GM12892 (cell line): ENCODE data around the gene CLEC4G.
A peak's percentile ranks its signal among the peaks of the same experiment; 100 is the strongest.

ENCODE experiments used
- POLR2A ChIP-seq: IDR thresholded peaks from 2 replicates; pipeline ENCODE4 v1.6.1; 2011; ENCODE audit warnings: low read depth, low read length, control low read depth
- POLR2AphosphoS5 ChIP-seq: IDR thresholded peaks from 2 replicates; pipeline ENCODE4 v1.6.1; 2011; ENCODE audit warnings: low read depth, low read length, control low read depth

DNA sequence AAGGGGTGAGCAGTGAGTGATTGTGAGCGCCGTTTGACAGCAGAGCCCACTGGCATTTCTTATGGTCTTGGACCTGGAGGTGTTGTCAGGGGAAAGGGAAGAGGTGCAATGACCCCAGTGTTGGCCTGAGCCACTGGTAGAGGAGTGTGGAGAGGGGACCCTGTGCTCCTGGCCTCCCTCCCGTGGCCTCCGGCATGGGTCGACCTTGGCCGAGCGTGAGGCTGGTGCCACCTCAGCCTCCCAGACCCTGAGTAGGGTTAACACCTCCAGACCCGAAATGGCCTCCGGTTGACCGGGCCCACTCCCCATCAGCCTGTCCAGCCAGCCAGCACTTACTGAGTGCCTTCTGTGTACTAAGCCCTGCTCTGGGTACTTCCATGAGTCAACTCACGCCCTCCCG lies 44.7 kb downstream of the CLEC4G start:
- TF ChIP-seq POLR2AphosphoS5 (peak; percentile 87), POLR2A (peak; percentile 68)
